Fibroblast of upper back skin (primary cell): ENCODE measurements around the gene PCLO.
A peak's percentile ranks its signal among the peaks of the same experiment; 100 is the strongest.
"Not testable (repeated sequence)": the region's sequence is repeated elsewhere in the genome, so short reads cannot be mapped to it uniquely, and the experiment has no call there.

ENCODE experiments used
- DNase-seq: peaks from one replicate; pipeline ENCODE4 v3.0.0-alpha.2; 2013

Gene PCLO

DNA sequence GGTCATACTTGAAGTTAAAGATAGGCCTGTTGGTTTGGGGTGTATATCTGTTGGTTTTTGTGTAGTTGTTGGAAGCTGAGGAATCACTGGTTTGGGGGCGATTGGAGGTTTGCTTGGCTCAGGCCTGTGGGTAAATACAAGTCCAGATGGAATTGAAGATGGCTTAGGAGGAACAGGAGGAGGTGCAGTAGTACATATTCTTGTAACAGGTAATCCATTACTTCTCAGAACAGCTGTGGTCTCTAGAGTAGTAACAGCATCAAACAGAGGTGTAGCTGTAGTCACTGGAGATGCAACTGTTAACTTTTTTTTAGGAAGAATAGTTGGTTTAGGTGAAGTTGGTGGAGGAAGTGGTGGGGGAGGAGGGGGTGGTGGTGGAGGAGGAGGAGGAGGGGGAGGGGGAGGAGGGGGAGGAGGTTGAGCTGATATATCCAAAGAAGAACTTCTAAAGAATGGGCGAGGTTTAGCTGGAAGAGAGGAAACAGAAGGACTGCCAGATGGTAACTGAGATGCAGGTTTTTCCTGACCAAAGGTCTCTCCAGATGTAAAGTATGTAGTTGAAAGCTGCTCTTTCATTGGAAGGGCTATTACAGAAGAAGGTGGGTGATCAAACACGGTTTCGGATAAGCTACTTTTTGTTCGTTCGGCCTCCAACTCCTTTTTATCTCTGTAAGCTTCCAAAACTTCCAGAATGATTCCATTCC is 209.2 kb downstream of the PCLO start:
- DNase-seq, result no peak

DNA sequence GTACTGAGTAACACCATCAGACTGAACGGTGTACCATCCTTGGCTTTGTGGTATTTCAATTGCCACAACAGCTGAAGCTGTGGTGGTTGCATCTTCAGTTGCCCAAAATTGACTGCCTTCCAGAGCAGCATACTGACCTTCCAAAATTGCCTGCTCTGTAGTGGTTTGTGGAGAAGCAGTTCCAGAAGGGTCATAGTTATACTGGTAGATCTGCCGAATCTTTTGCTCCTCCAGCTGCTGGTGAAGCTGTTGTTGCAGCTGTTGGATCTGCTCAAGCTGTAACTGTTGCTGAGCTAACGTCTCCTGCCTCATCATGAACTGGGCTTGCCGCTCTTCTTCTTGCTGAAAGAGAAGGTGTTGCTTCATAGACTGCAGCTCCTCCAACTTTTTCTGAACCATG is 212.2 kb downstream of the PCLO start:
- DNase-seq, result no peak

DNA sequence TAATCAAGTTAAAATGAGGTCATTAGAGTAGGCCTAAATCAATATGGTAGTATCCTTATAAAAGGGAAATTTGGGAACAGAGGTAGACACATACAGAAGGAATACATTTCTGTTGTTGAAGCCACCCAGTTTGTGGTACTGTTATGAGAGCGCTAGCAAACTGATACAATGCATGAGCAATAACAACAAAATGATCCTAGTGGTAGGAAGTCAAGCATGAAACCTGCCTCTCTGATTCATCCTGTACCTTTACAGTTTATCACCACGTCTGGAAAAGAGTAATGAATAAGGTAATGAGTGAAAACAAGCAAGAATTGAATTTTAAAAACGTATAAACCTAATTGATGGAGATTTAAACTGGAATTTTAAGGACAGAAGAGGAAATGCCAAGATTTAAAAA is 217.2 kb downstream of the PCLO start:
- DNase-seq, result no peak

DNA sequence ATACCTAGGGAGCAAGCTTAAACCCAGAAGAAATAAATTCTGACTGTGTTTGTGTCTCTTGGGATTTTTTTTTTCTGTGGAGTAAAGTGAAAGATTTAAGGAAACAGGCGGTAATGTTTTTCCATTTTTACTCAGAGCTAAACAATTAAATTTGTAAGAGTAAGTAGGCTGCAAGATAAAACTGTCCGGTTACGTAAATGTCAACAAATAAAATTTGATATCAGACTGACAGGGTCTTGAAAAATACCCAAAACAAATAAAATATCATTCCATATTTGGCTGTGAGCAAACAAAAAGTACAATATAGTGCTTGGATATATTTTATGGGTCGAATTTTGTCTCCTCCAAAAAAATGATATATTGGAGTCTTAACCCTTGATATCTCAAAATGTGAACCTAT is 217.6 kb downstream of the PCLO start:
- DNase-seq, result no peak

DNA sequence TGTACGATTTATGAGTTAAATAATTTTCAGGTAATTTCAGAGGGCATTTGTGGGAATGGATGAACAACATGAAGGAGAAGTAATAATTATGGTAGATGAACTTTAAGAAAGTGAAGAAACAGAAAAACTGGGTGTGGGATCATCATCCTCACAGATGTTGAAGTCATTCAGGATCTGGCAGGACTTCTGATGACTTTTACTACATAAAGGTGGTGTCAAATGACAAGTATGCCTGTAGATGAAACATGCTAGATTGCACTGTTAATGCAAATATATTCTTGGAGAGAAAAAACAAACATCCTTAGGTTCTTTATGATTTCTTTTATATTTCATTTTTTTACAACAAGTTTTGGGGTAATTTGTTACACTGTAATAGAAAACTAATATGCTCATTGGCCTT is 230.2 kb downstream of the PCLO start:
- DNase-seq, result no peak

DNA sequence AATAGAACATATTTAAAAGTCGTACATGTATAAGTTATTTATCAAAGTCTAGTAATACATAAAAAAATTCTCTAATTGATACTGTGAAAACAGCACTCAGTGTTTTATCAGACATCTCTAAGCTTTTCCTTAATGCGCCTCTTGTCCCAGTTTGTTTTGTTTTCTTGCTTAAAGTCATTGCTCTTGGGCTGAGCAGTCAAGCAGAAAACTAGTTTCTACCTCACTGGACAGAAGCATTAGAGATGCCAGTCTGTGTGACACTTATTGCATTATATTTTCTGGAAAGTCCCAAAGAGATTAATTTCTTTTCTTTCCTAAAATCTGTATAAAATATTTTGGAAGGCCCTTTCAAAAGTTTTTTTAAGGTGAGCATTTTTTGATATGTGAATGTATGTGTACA is 236.2 kb downstream of the PCLO start:
- no peak for DNase-seq

DNA sequence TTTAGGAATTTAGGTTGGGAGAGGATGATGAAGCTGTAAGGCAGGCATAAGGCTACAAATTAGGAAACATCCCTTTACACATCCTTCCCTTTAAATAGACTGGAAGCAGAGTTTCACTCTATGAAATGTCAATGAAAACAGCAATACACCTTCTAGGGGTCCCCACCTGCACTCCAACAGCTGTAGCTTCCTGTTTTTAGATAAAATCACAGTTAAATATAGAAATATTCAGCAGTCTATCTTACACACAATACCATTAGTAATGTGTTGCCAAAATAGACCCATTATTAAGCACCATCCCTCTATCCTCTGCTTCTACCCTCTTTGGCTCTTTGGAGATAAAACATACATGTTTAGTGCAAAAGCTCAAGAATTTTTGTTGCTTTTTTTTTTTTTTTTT is 237.4 kb downstream of the PCLO start:
- no peak for DNase-seq

DNA sequence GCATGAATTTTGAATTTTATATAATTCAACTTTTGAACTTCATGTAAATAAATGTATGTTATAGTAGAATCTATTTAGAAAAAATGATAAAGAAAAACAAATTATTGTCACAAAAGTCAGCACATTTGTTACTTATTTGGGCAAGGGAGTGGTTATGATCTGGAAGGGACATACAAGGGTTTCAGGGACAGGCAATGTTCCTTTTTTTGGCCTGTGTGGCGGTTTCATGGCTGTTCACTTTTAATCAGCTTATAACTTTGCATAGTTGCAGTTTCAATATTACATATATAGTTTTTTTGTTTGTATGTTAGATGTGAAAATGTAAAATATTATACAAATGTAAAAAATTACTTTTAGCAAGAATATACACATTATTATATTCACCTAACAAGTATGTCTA is 256.2 kb downstream of the PCLO start:
- DNase-seq, result no peak

DNA sequence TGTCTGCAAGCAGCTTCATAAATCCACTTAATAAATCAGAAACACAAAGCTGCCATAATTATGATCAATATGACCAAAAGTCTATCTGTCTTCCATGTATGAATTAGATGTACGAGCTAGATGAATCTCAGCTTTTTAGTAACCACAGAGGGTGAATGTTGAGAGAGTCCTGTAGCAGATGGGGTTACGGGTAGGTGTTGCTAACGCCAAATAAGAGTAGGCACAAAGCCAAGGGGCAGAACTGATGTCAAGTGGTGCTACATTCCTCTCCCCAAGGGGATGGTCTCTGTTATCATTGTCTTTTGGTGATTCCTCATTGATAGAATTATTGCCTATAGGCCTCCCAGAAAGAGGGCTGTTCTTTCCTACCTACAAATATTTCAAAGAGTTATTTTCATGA is 257.8 kb downstream of the PCLO start:
- no peak for DNase-seq

DNA sequence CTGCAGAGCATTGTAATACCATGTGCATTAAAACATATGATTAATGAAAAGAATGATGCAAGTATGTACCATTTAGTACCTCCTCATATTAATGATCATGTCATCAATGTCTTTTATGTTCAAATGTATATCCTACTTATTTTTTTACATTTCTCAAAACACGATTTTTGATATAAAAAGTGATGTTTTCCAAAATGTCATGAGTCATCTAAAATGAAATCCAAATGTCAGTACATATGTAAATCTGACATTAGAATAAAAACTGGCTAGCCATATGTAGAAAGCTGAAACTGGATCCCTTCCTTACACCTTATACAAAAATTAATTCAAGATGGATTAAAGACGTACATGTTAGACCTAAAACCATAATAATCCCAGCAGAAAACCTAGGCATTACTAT is 261.6 kb downstream of the PCLO start:
- DNase-seq, result not testable (repeated sequence)

DNA sequence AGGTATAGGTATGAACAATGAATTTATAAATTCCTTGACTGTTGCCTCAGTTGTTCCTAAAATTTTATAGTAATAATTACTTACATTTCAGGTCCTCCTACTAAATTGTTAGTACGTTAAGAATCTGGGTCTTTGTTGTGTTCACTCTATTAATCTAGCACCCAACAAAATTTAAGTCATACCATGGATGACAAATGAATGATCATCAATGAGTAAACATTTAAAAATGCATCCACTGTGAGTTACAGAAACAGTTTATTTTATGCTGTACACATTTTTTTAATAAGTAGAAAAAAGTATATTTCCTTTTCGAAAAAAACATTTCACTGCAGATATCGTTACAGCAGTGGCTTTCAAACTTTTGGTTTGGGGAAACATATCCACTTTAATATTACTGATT is 265.2 kb downstream of the PCLO start:
- no peak for DNase-seq

DNA sequence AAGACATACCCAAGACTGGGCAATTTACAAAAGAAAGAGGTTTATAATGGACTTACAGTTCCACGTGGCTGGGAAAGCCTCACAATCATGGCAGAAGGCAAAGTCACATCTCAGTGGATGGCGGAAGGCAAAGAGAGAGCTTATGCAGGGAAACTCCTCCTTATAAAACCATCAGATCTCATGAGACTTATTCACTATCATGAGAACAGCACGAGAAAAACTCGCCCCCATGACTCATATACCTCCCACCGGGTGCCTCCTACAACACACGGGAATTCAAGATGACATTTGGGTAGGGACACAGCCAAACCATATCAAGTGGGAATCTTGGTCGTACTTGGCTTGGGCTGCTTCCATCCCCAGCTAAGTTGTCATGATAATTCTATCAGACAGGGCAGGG is 268.3 kb downstream of the PCLO start:
- not testable (repeated sequence) for DNase-seq

DNA sequence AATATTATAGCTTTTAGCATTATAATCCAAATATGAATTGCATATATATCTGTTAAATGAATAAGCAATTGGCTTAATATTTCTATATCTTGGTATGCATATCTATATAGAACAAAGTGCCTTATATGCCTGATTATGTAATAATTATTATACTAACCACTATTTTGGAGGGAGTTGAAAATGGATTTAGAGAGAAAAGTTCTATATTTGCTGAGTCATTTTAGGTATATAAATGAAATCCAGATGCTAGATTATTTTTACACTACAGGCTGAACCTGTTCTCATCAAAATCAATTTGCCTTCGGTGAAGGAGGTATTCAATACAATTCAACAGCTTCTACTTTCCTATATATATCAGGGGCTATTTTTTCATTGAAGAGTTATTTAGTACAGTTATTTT is 276.4 kb downstream of the PCLO start:
- DNase-seq, result no peak

DNA sequence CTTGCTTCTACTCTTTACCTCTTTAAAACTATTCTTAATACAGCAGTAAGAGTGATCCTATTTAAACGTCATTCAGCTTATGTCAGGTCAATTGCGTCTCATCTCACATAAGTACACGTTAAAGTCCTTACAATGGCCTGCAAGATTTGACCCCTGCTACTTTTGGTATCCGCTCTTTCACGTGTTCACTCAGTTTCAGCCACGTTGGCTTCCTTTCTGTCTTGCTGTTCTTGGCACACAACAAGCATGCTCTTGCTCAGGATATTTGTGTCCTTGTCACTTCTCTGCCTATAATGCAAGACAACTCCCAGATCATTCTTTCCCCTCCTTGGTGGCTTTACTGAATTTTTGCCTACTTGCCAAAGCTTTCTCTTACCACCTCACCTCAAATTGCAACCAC is 296.8 kb downstream of the PCLO start:
- DNase-seq, result no peak

DNA sequence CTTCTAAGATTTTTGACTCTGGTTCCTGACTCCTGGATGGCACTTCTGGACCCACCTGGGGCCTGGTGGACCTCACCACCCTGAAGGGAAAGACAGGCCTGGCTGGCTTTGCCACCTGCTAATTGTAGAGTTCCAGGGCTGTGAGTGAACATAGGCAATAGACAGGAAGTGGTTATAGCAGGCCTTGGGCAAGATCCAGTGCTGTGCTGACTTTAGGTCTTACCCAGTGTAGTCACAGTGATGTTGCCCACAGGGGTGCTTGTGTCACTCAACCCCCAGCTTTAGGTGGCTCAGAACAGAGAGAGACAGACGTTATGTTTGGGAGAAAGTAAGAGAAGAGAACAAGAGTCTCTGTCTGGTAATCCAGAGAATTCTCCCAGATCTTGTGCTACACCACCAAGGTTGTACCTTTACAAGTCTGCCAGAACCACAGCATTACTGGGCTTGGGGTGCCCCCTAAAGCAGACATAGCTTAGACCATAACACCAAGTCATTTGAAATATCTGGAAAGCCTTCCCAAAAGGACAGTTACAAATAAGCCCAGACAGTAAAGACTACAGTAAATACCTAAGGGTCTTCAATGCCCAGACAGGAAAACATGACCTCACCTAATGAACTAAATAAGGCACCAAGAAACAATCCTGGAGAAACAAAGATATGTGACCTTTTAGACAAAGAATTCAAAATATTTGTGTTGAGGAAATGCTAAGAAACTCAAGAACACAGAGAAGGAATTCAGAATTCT is 303.4 kb downstream of the PCLO start:
- peak; percentile 27 for DNase-seq

DNA sequence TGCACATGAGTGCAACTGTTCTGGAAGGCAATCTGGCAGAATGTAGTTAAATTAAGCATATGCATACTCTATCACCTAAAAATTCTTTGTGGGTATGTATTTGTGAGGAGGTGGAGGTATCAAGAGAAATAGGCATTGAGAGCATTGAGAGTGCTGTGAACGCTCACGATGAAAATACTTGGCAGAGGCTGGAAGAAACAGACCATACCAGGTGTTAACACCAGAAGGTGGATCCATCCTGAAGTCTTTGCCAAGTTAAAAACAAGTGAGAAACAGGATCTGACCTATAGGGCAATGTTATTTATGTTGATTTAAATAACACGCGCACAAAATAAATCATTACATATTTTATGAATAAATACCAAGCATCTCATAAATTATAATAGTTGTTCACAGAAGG is 311.6 kb downstream of the PCLO start:
- no peak for DNase-seq

DNA sequence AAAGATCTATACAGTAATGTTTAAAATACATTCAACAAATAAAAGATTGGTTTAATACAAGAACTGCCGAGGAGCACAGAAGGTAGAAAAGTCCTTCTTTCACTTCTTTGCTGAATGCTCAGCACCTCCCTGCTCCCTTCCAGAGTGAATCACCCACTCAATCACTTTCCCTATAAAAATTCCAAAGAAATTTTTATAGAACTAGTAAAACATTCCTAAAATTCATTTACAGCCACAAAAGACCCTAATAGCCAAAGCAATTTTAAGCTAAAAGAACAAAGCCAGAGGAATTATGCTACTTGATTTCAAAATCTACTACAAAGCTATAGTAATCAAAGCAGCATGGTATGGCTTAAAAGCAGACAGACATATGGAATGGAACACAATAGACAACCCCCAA is 320.9 kb downstream of the PCLO start:
- DNase-seq, result peak; percentile 51

DNA sequence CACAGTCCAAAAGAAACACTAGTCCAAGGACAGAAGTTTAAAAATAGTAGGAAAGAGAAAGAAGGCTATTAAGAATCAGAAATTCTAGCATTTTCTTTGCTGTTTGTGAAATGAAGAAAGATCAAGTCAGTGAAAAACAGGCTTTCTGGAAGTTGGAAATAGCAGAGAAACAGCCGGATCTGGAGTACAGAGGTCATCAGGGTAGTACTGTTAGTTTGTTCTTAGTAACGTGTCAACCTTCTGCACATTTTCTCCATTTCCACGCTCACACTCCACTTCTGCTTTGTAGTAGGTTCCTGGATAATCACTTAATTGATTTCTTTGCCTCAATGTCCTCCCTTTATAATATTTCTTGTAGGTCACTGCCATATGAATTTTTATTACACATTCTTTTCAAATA is 322.6 kb downstream of the PCLO start:
- no peak for DNase-seq

DNA sequence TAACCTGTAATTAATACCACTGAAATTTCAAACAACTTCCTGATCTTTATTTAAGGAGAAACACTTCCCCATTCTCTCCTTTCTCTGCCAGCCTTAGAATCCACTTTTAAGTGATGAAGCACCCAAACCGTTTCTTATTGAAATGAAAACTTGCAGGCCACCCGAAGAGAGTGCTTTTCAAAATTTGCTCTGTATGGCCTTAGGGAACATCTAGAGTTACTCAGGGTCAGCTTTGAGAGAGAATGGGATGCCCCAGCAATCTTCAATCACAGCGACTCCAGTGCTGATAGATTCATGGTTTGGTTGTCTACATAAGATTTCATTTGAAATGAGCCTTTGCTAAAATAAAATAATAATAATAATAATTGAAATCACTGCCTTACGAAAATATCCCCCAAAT is 323.1 kb downstream of the PCLO start:
- no peak for DNase-seq

DNA sequence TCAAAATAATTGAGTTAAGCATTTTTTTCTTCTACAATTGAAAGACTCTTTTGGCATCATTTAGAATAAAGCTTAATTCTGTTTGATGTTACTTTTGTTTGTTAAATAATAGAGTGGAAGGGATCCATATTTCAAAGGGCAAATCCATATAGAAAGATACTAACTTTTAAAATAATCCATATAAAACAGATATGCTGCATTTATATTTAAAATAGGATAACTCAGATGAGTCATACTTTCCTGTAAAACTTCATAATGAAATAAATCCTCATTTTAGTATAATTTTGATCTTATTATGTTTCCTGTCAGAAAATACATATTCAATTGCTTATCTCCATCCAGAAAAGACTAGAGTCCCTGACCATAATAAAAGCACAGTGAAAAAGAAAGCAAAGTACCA is 323.6 kb downstream of the PCLO start:
- DNase-seq, result no peak

DNA sequence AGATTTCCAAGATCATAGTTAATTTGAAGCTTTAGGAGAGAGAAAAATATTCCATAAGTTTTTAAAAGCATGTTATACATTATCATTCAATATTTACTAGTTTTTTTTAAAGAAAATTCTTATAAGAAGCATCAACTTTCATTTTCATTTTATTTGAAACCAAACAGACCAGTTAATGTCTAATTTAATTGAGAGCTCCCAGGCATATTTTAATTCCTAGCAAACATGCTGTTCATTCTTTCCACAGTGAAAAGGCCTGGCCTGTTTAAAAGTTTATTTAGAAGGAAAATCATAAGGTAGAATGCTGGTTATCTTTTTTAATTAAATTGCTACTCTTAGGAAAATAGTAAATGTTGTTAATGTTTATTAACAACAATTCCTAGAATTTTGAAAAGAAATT is 324.4 kb downstream of the PCLO start:
- no peak for DNase-seq

DNA sequence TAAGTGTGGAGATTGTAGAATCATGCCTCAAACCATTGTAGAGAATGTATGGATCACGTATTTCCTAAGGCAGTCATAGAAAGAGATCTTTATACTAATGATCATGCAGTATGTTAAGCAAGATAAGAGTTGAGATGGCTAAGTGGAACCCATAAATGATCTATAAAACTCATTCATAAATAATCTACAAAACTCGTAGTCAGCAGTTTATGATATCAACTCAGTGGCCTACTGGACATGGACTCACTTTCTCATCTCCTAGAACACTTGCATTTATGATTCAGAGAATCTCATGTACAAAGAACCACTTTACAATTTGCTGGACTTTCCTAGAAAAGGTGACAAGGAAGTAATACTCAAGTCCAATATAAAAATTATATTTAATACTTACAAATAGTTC is 339.6 kb downstream of the PCLO start:
- no peak for DNase-seq

DNA sequence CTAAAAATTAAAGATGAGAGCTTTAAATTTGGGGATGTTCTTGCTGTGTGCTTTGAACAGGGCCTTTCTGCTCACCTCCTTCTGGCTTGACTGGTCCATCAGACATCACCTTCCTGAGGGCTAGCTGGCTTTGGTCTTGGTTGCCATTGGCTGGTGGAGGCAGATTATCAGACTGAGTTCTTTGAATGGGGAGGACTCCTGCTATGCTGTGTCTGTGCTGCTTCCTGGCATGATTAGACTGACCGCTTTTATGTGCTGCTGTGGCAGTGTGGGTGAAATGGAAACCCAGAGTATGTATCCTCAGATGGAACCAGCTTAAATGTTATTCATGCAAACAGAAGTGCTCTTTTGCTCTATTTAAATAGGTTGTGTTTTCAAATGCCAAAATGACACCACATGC is 341.6 kb downstream of the PCLO start:
- no peak for DNase-seq

DNA sequence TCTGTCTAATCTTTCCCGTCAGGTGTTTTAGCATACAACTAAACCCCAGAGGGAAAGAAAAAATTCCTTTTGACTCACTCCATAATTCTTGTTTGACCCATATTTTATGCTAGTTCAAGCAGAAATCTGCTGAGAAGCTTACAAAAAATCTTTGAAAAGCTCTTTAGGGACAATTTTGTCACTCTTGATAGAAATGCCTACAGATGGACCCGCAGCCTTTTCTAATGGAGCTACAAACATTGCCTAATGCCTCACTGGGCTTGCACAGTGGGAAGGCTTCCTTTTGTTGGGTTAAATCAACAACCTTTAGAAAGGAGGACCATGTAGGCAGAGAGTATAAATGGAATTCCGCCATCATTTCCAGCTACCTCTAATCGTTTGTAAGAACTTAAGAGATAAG is 344.5 kb downstream of the PCLO start:
- no peak for DNase-seq

DNA sequence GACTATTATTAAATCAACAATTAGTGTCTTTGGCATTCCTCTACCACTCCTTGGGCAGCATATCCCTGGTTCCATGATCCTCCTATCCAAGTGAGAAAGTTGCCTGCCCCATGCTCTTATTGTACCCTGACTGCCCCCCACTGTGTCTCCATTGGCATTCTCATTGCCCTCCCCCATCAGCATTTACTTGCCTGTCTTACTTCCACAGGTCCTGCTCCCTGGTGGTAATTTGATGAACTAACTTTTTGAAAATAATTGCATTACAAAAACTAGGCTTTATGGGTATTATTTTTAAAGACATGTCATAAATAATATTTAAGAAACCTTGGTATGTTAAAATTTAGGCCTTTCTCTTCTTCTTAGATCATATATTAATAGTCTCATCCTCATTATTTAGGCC is 346.4 kb downstream of the PCLO start:
- no peak for DNase-seq
